MCF 10A (cell line): ENCODE results near the gene PAWR. TPM values are rescaled to one million over a fixed set of nuclear protein-coding genes. Genes with fewer than 3 reads are reported as not detected.

Experiments
- BruUV-seq: library from RNA; stranded (reverse); fragments of 400-500 nt; replicated peaks from 2 replicates; lab custom pipeline; 2021; lab: Mats Ljungman, UMichigan
- CTCF ChIA-PET: fragments of 300-600 bp; sonication (Branson Sonifier 250); formaldehyde crosslinking; extraction: SDS; loops from one replicate; lab custom pipeline; 2021; ENCODE audit warnings: antibody characterized with exemption, inconsistent platforms; lab: Yijun Ruan, JAX
- POLR2A ChIA-PET: fragments of 300-600, 350-650 bp; sonication (Branson Sonifier 250); formaldehyde crosslinking; extraction: SDS; loops from one replicate; lab custom pipeline; 2020; ENCODE audit warnings: antibody characterized with exemption, inconsistent platforms; lab: Yijun Ruan, JAX
- DNase-seq: peaks from one replicate; pipeline ENCODE4 v3.0.0-alpha.2; 2018; ENCODE audit not compliant: unreplicated experiment
- H3K27ac Mint-ChIP-seq: one replicate; pipeline ENCODE4 v1.8.0; 2022; ENCODE audit warnings: mild to moderate bottlenecking, low read depth, mixed read lengths; ENCODE audit not compliant: unreplicated experiment
- H3K27me3 Mint-ChIP-seq: one replicate; pipeline ENCODE4 v1.8.0; 2022; ENCODE audit warnings: mixed read lengths; ENCODE audit not compliant: insufficient read depth, unreplicated experiment
- H3K36me3 Mint-ChIP-seq: one replicate; pipeline ENCODE4 v1.8.0; 2022; ENCODE audit warnings: mild to moderate bottlenecking, moderate library complexity, mixed read lengths; ENCODE audit not compliant: insufficient read depth, unreplicated experiment
- H3K4me1 Mint-ChIP-seq: one replicate; pipeline ENCODE4 v1.8.0; 2022; ENCODE audit warnings: mixed read lengths; ENCODE audit not compliant: insufficient read depth, unreplicated experiment
- H3K4me3 Mint-ChIP-seq: one replicate; pipeline ENCODE4 v1.8.0; 2022; ENCODE audit warnings: mild to moderate bottlenecking, moderate library complexity, mixed read lengths; ENCODE audit not compliant: unreplicated experiment
- H3K9me3 Mint-ChIP-seq: one replicate; pipeline ENCODE4 v1.8.0; 2022; ENCODE audit warnings: mixed read lengths; ENCODE audit not compliant: unreplicated experiment
- intact Hi-C: fragments of 100-400 bp; cut with micrococcal nuclease; formaldehyde crosslinking; loops from 2 replicates; pipeline ENCODE4 v1.14.1; 2022
- total RNA-seq: library from RNA; stranded (reverse); gene quantifications from 2 replicates; pipeline ENCODE4 v1.2.3, GENCODE V29; 2022
- TF ChIP-seq, protein P1 (sequence below): fragments of 200-600 bp; IDR thresholded peaks from one replicate; pipeline ENCODE4 v1.8.0; 2022; ENCODE audit warnings: antibody characterized with exemption, mild to moderate bottlenecking; ENCODE audit not compliant: unreplicated experiment

Gene PAWR
- total RNA-seq, 1 experiment from 2014 or later: 330 TPM

DNA sequence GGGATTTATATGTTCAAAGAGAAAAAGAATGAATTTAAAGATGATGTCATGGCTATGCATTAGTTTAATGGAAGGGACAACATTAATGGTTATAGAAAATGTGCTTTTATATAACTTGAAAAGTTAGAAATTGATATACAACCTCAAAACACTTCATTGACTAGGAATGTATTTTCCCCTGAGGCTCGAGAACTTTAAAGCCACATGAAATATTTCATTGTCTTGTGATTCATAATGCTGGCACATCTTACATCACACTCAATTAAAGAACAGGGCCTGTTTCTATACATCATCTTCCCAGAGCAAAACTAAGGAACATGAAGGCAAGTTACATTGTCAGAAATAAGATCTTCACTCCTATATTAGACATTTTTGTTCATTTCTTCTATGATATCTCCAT lies 35.2 kb upstream of the PAWR start:
- Mint-ChIP-seq H3K9me3 (peaks cover 16% of the 10 kb centered on the region), H3K4me1 (peaks cover 14% of the 10 kb centered on the region), H3K27ac (peak overlapping the region; percentile 82), H3K27me3 (no peaks in the 10 kb centered on the region), H3K36me3 (no peaks in the 10 kb centered on the region), H3K4me3 (no peak overlapping the region)
- ChIA-PET CTCF (no interaction called here), POLR2A (interaction anchor here (0.8 to 4.6 kb wide), 5 partner anchors 10 to 39 kb away, joined by 3 to 48 read pairs (median 4); partner anchors contain the start of gene PAWR)
- no TSS peak for BruUV-seq
- intact Hi-C loops: loop anchor here (2.0 kb wide), 1 partner anchor 33 kb away; no protein-coding TSS in a partner anchor
- TF ChIP-seq, protein P1, sequence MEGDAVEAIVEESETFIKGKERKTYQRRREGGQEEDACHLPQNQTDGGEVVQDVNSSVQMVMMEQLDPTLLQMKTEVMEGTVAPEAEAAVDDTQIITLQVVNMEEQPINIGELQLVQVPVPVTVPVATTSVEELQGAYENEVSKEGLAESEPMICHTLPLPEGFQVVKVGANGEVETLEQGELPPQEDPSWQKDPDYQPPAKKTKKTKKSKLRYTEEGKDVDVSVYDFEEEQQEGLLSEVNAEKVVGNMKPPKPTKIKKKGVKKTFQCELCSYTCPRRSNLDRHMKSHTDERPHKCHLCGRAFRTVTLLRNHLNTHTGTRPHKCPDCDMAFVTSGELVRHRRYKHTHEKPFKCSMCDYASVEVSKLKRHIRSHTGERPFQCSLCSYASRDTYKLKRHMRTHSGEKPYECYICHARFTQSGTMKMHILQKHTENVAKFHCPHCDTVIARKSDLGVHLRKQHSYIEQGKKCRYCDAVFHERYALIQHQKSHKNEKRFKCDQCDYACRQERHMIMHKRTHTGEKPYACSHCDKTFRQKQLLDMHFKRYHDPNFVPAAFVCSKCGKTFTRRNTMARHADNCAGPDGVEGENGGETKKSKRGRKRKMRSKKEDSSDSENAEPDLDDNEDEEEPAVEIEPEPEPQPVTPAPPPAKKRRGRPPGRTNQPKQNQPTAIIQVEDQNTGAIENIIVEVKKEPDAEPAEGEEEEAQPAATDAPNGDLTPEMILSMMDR: no peak
- peak; percentile 75 for DNase-seq

DNA sequence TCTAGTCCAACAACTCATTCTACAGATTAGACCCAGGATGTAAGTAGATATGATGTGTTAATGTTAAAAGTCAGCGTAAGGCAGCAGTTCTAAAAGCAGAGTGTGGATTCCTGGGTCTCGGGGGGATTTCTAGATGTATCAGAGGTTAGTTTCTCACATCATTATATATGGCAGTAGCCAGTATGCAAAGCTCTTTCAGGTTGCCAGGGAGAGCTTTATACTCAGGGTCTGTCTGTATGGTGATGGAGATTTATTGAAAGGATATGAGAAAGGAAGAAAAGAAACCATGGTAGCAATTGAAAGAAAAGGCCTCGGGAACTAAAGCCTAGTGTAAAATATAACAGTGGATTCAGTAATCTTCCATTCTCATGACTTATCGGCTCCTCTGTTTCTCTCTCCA lies 26.2 kb upstream of the PAWR start:
- H3K27me3 Mint-ChIP-seq: no peaks in the 10 kb centered on the region
- intact Hi-C loops: no loop called here
- no peak for DNase-seq
- H3K4me3 Mint-ChIP-seq: no peak overlapping the region
- H3K4me1 Mint-ChIP-seq: no peaks in the 10 kb centered on the region
- no peaks in the 10 kb centered on the region for H3K36me3 Mint-ChIP-seq
- no TSS peak for BruUV-seq
- no peak overlapping the region for H3K27ac Mint-ChIP-seq
- ChIA-PET POLR2A (interaction anchor here (1.5 kb wide), 1 partner anchor 8 kb away, joined by 8 read pairs; no protein-coding TSS in a partner anchor), CTCF (no interaction called here)
- H3K9me3 Mint-ChIP-seq: no peaks in the 10 kb centered on the region
- TF ChIP-seq, protein P1: no peak

DNA sequence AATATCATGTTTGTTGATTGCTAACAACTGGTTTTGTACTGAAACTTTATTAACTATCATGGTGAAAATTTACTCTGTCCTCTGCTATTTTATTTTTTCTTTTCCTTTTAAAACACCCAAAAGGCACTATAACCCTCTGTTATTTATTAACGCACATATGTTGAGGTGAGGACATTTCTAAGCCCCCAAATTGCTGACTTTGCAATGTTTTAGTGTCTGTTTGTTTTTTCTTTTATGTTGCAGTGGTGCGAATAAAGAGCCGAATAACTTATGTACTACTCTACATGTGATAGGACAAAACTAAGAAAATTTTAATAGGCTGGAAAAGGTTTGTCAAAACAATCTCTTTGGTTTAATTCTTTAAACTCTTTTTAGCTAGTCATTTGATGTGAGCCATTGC lies 24.5 kb upstream of the PAWR start:
- POLR2A ChIA-PET: interaction anchor here (0.6 kb wide), 1 partner anchor 164 kb away, joined by 3 read pairs; no protein-coding TSS in a partner anchor
- H3K4me3 Mint-ChIP-seq: no peak overlapping the region
- CTCF ChIA-PET: interaction anchor here (0.6 to 0.7 kb wide), 2 partner anchors 9 to 1742 kb away, joined by 3 to 5 read pairs; no protein-coding TSS in a partner anchor
- no peaks in the 10 kb centered on the region for H3K9me3 Mint-ChIP-seq
- BruUV-seq: no TSS peak
- intact Hi-C loops: no loop called here
- H3K36me3 Mint-ChIP-seq: no peaks in the 10 kb centered on the region
- no peaks in the 10 kb centered on the region for H3K4me1 Mint-ChIP-seq
- TF ChIP-seq, protein P1: no peak
- no peak for DNase-seq
- H3K27ac Mint-ChIP-seq: no peak overlapping the region
- H3K27me3 Mint-ChIP-seq: no peaks in the 10 kb centered on the region

DNA sequence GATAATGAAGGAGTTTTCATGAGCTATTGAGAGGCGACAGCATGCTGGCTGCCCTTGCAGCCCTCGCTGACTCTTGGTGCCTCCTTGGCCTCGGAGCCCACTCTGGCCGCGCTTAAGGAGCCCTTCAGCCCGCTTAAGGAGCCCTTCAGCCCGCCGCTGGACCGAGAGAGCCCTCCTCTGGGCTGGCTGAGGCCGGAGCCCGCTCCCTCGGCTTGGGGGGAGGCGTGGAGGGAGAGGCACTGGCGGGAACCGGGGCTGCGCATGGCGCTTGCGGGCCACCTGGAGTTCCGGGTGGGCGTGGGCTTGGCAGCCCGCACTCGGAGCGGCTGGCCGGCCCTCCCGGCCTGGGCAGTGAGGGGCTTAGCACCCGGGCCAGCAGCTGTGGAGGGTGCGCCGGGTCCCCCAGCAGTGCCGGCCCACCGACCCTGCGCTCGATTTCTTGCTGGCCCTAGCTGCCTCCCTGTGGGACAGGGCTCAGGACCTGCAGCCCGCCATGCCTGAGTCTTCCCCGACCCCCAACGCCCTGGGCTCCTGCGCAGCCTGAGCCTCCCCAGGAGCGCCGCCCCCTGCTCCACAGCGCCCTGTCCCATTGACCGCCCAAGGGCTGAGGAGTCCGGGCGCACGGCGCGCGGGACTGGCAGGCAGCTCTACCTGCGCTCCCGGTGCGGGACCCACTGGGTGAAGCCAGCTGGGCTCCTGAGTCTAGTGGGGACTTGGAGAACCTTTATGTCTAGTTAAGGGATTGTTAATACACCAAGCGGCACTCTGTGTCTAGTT lies 20.1 kb upstream of the PAWR start:
- TF ChIP-seq, protein P1: no peak
- H3K4me1 Mint-ChIP-seq: peaks cover 5% of the 10 kb centered on the region
- ChIA-PET POLR2A (interaction anchor here (0.6 kb wide), 1 partner anchor 345 kb away, joined by 3 read pairs; no protein-coding TSS in a partner anchor), CTCF (interaction anchor here (0.7 to 1.2 kb wide), 5 partner anchors 11 to 291 kb away, joined by 3 to 5 read pairs (median 4); partner anchors contain the start of gene PAWR)
- no TSS peak for BruUV-seq
- H3K27ac Mint-ChIP-seq: no peak overlapping the region
- no peaks in the 10 kb centered on the region for H3K27me3 Mint-ChIP-seq
- intact Hi-C loops: no loop called here
- H3K4me3 Mint-ChIP-seq: no peak overlapping the region
- H3K9me3 Mint-ChIP-seq: no peaks in the 10 kb centered on the region
- DNase-seq: no peak
- no peaks in the 10 kb centered on the region for H3K36me3 Mint-ChIP-seq
